HG03095 (cell line): Measurements from ENCODE around the gene METTL24.
"Not testable (repeated sequence)": the region's sequence is repeated elsewhere in the genome, so short reads cannot be mapped to it uniquely, and the experiment has no call there.

Source experiments
- ATAC-seq: cut with Tn5 transposase; IDR thresholded peaks from one replicate; pipeline ENCODE4 v1.9.1; 2021; ENCODE audit warnings: moderate library complexity; ENCODE audit not compliant: unreplicated experiment

The METTL24 gene

GRCh38 chr6:110317646-110318045 lies 40.5 kb downstream of the METTL24 start:
- no peak for ATAC-seq

- no peak for ATAC-seq
These were observed 41.0 kb downstream of the METTL24 start for GRCh38 chr6:110317189-110317588.

GRCh38 chr6:110315869-110316398 lies 42.2 kb downstream of the METTL24 start:
- ATAC-seq = no peak

- no peak for ATAC-seq
These were observed 42.8 kb downstream of the METTL24 start for GRCh38 chr6:110315207-110315868.

GRCh38 chr6:110310861-110311446 lies 47.2 kb downstream of the METTL24 start:
- no peak for ATAC-seq

GRCh38 chr6:110309432-110309831 lies 48.7 kb downstream of the METTL24 start:
- not testable (repeated sequence) for ATAC-seq

- no peak for ATAC-seq
These were observed 50.8 kb downstream of the METTL24 start for GRCh38 chr6:110307368-110307767.

- ATAC-seq = not testable (repeated sequence)
These were observed 52.3 kb downstream of the METTL24 start for GRCh38 chr6:110305832-110306231.

GRCh38 chr6:110303692-110304091 lies 54.5 kb downstream of the METTL24 start:
- ATAC-seq = not testable (repeated sequence)

- ATAC-seq = no peak
These were observed 59.2 kb downstream of the METTL24 start for GRCh38 chr6:110298916-110299315.

- ATAC-seq = no peak
These were observed 59.7 kb downstream of the METTL24 start for GRCh38 chr6:110298411-110298810.

GRCh38 chr6:110296241-110297025 lies 61.7 kb downstream of the METTL24 start:
- no peak for ATAC-seq

GRCh38 chr6:110295451-110296165 lies 62.5 kb downstream of the METTL24 start:
- ATAC-seq = no peak

- no peak for ATAC-seq
These were observed 70.4 kb downstream of the METTL24 start for GRCh38 chr6:110287462-110288341.

- no peak for ATAC-seq
These were observed 72.7 kb downstream of the METTL24 start for GRCh38 chr6:110285306-110286060.

GRCh38 chr6:110284855-110285254 lies 73.3 kb downstream of the METTL24 start:
- no peak for ATAC-seq

- no peak for ATAC-seq
These were observed 74.5 kb downstream of the METTL24 start for GRCh38 chr6:110283657-110284056.

GRCh38 chr6:110282412-110282811 lies 75.7 kb downstream of the METTL24 start:
- ATAC-seq = no peak

GRCh38 chr6:110277100-110277665 lies 81.0 kb downstream of the METTL24 start:
- ATAC-seq = no peak
